ENCODE results near the gene MLLT11. TPM values are rescaled to one million over a fixed set of nuclear protein-coding genes. Genes with fewer than 3 reads are reported as not detected.

MLLT11 gene
- total and polyA plus RNA-seq, 7 donors = 0.60 to 5.0 (median 2.9) TPM

DNA sequence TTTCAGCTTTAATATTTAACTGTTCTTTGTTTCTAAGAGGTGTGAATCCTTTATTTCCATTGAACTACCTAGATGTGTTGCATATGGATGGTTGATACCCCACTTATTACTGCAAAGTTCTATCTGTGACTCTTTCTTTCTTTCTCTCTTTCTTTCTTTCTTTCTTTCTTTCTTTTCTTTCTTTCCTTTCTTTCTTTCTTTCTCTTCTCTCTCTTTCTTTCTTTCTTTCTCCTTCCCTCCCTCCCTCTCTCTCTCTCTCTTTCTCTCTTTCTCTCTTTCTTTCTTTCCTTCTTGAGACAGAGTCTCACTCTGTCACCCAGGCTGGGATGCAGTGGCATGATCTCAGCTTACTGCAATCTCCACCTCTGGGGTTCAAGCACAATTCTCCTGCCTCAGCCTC lies 44.4 kb downstream of the MLLT11 start:
- TF ChIP-seq, protein P1, sequence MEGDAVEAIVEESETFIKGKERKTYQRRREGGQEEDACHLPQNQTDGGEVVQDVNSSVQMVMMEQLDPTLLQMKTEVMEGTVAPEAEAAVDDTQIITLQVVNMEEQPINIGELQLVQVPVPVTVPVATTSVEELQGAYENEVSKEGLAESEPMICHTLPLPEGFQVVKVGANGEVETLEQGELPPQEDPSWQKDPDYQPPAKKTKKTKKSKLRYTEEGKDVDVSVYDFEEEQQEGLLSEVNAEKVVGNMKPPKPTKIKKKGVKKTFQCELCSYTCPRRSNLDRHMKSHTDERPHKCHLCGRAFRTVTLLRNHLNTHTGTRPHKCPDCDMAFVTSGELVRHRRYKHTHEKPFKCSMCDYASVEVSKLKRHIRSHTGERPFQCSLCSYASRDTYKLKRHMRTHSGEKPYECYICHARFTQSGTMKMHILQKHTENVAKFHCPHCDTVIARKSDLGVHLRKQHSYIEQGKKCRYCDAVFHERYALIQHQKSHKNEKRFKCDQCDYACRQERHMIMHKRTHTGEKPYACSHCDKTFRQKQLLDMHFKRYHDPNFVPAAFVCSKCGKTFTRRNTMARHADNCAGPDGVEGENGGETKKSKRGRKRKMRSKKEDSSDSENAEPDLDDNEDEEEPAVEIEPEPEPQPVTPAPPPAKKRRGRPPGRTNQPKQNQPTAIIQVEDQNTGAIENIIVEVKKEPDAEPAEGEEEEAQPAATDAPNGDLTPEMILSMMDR (IDR thresholded peaks at IDR 0.05) = no peak
- TF ChIP-seq POLR2A (IDR thresholded peaks at IDR 0.05) = no peak
- Histone ChIP-seq H3K27ac (no peak overlapping the region), H3K4me3 (no peak overlapping the region), H3K36me3 (peaks cover 0 to 56% (median 13%) of the 10 kb centered on the region in 4 donors), H3K27me3 (no peaks in the 10 kb centered on the region), H3K4me1 (no peaks in the 10 kb centered on the region), H3K9me3 (no peaks in the 10 kb centered on the region)
- no peak for DNase-seq
- intact Hi-C loops (cut with DNase I) = no loop called here

DNA sequence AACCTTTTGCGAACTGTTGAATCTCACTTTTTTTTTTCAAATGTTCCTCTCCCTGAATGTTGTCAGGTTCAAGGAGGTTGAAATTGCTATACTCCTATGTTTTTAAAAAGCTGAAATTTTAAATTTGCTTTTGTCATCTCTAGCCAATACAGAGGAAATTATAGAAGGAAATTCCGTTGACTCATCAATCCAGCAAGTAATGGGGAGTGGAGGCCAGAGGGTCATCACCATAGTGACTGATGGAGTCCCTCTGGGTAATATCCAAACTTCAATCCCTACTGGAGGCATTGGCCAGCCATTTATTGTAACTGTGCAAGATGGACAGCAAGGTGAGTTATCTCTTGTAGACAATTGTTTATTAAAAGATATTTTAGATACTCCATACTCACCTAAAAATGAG lies 46.7 kb downstream of the MLLT11 start:
- H3K27ac ChIP-seq = no peak overlapping the region
- H3K36me3 ChIP-seq = peaks cover 0 to 63% (median 13%) of the 10 kb centered on the region in 4 donors
- intact Hi-C loops (cut with DNase I) = no loop called here
- H3K9me3 ChIP-seq = no peaks in the 10 kb centered on the region
- no peaks in the 10 kb centered on the region for H3K4me1 ChIP-seq
- no peak for DNase-seq
- no peak overlapping the region for H3K4me3 ChIP-seq
- 83 to 89% methylated on average over 2 of the region's 2 CpGs for WGBS, 2 donors
- TF ChIP-seq EP300 (IDR thresholded peaks at IDR 0.05) = no peak
- TF ChIP-seq, protein P1 (IDR thresholded peaks at IDR 0.05) = no peak
- TF ChIP-seq POLR2AphosphoS5 (IDR thresholded peaks at IDR 0.05) = no peak
- no peaks in the 10 kb centered on the region for H3K27me3 ChIP-seq

DNA sequence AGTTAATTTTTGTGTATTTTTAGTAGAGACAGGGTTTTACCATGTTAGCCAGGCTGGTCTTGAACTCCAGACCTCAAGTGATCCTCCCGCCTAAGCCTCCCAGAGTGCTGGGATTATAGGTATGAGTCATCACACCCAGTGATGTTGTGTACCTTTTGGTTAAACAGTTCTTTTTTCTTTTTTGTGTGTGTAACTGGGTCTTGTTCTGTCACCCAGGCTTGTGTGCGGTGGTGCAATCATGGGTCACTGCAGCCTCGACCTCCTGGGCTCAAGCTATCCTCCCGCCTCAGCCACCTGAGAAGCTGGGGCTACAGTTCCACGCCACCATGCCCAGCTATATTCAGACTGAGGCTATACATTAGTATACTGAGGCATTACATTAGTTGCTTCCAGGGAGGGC lies 48.1 kb downstream of the MLLT11 start:
- Histone ChIP-seq H3K4me1 (no peaks in the 10 kb centered on the region), H3K9me3 (no peaks in the 10 kb centered on the region), H3K36me3 (peaks cover 0 to 62% (median 15%) of the 10 kb centered on the region in 4 donors), H3K27ac (no peak overlapping the region), H3K27me3 (no peaks in the 10 kb centered on the region), H3K4me3 (no peak overlapping the region)
- intact Hi-C loops (cut with DNase I) = no loop called here
- no peak for DNase-seq
- TF ChIP-seq POLR2A (IDR thresholded peaks at IDR 0.05) = no peak
- 91 to 97% methylated on average over 5 of the region's 5 CpGs for WGBS, 2 donors

DNA sequence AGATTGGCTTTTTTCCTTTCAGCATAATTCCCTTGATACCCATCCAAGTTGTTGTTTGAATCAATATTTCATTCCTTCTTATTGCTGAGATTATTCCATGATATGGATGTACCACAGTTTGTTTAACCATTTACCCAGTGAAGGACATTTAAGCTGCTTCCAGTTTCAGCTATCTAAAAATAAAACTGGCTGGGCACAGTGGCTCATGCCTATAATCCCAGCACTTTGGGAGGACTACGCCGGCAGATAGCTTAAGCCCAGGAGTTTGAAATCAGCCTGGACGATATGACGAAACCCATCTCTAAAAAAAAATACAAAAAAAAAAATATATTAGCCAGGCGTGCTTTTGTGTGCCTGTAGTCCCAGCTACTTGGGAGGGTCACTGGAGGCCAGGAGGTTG lies 53.7 kb downstream of the MLLT11 start:
- no peak overlapping the region for H3K27ac ChIP-seq
- no peaks in the 10 kb centered on the region for H3K9me3 ChIP-seq
- no peak for DNase-seq
- H3K27me3 ChIP-seq = no peaks in the 10 kb centered on the region
- WGBS, 2 donors = 96 to 97% methylated on average over 5 of the region's 5 CpGs
- no peak overlapping the region for H3K4me3 ChIP-seq
- intact Hi-C loops (cut with DNase I) = no loop called here
- H3K4me1 ChIP-seq = no peaks in the 10 kb centered on the region
- no peak for TF ChIP-seq POLR2A (IDR thresholded peaks at IDR 0.05)
- H3K36me3 ChIP-seq = peaks cover 0 to 49% (median 9%) of the 10 kb centered on the region in 4 donors

Small RNA genes lying within 50 kb of the gene (small RNA-seq; reads per million reads assigned to genes)
- gene RNU6-884P = 0 reads per million in 3 donors

Other genes starting within 250 kb of the MLLT11 start
- 10 to 100 TPM; 39.9 to 64.8 (median 56.6) TPM for gene ARNT, start 183.8 kb upstream of the MLLT11 start, total RNA-seq
- gene ARNT, start 183.8 kb upstream of the MLLT11 start, polyA plus RNA-seq = 10 to 100 TPM; 19.1 to 22.8 (median 21.5) TPM
- gene CTXND2, start 173.3 kb upstream of the MLLT11 start, total RNA-seq = not detected
- gene CTXND2, start 173.3 kb upstream of the MLLT11 start, polyA plus RNA-seq = not detected
- gene SETDB1, start 134.0 kb upstream of the MLLT11 start, total RNA-seq = 10 to 100 TPM; 23.9 to 36.0 (median 30.3) TPM
- 10 to 100 TPM in 1 of 3 donors, 1 to 10 TPM in 2; 5.5 to 24.5 (median 9.0) TPM for gene SETDB1, start 134.0 kb upstream of the MLLT11 start, polyA plus RNA-seq
- gene CERS2, start 85.6 kb upstream of the MLLT11 start, total RNA-seq = 100 to 1,000 TPM in 1 of 4 donors, 10 to 100 TPM in 3; 68.7 to 103 (median 79.1) TPM
- 100 to 1,000 TPM in 1 of 3 donors, 10 to 100 TPM in 2; 50.6 to 115 (median 97.8) TPM for gene CERS2, start 85.6 kb upstream of the MLLT11 start, polyA plus RNA-seq
- under 1 TPM in 1 of 4 donors, not detected in 3; 0.36 TPM for gene ANXA9, start 78.1 kb upstream of the MLLT11 start, total RNA-seq
- under 1 TPM in 2 of 3 donors, not detected in 1; 0.45 to 0.60 TPM for gene ANXA9, start 78.1 kb upstream of the MLLT11 start, polyA plus RNA-seq
- gene MINDY1, start 53.5 kb upstream of the MLLT11 start, total RNA-seq = 10 to 100 TPM; 21.7 to 51.8 (median 27.0) TPM
- 10 to 100 TPM; 15.6 to 26.4 (median 22.1) TPM for gene MINDY1, start 53.5 kb upstream of the MLLT11 start, polyA plus RNA-seq
- gene PRUNE1, start 51.9 kb upstream of the MLLT11 start, total RNA-seq = 10 to 100 TPM; 16.7 to 33.9 (median 27.7) TPM
- 10 to 100 TPM; 15.5 to 18.7 (median 18.6) TPM for gene PRUNE1, start 51.9 kb upstream of the MLLT11 start, polyA plus RNA-seq
- under 1 TPM in 2 of 4 donors, not detected in 2; 0.28 to 0.36 TPM for gene BNIPL, start 23.8 kb upstream of the MLLT11 start, total RNA-seq
- under 1 TPM in 1 of 3 donors, not detected in 2; 0.47 TPM for gene BNIPL, start 23.8 kb upstream of the MLLT11 start, polyA plus RNA-seq
- gene C1orf56, start 12.6 kb upstream of the MLLT11 start, total RNA-seq = 1 to 10 TPM; 4.1 to 7.8 (median 7.0) TPM
- gene C1orf56, start 12.6 kb upstream of the MLLT11 start, polyA plus RNA-seq = 1 to 10 TPM in 2 of 3 donors, under 1 TPM in 1; 0.46 to 2.3 (median 1.2) TPM
- 10 to 100 TPM; 37.8 to 53.6 (median 47.1) TPM for gene CDC42SE1, start 775 bp upstream of the MLLT11 start, total RNA-seq
- gene CDC42SE1, start 775 bp upstream of the MLLT11 start, polyA plus RNA-seq = 10 to 100 TPM; 35.4 to 82.8 (median 52.7) TPM
- 10 to 100 TPM; 20.6 to 27.0 (median 25.3) TPM for gene GABPB2, start 10.4 kb downstream of the MLLT11 start, total RNA-seq
- gene GABPB2, start 10.4 kb downstream of the MLLT11 start, polyA plus RNA-seq = 1 to 10 TPM; 3.6 to 7.9 (median 4.2) TPM
- 10 to 100 TPM in 2 of 4 donors, 1 to 10 TPM in 2; 5.0 to 20.6 (median 7.8) TPM for gene SEMA6C, start 86.2 kb downstream of the MLLT11 start, total RNA-seq
- 1 to 10 TPM in 2 of 3 donors, under 1 TPM in 1; 0.23 to 4.1 (median 1.2) TPM for gene SEMA6C, start 86.2 kb downstream of the MLLT11 start, polyA plus RNA-seq
- 1 to 10 TPM; 1.9 to 9.5 (median 7.5) TPM for gene TNFAIP8L2, start 96.3 kb downstream of the MLLT11 start, total RNA-seq
- gene TNFAIP8L2, start 96.3 kb downstream of the MLLT11 start, polyA plus RNA-seq = 10 to 100 TPM; 11.4 to 12.7 (median 12.6) TPM
- gene LYSMD1, start 105.5 kb downstream of the MLLT11 start, total RNA-seq = 10 to 100 TPM; 15.5 to 22.7 (median 19.0) TPM
- gene LYSMD1, start 105.5 kb downstream of the MLLT11 start, polyA plus RNA-seq = 1 to 10 TPM; 4.2 to 7.9 (median 7.8) TPM
- gene SCNM1, start 105.7 kb downstream of the MLLT11 start, total RNA-seq = 10 to 100 TPM; 17.5 to 24.2 (median 19.8) TPM
- 10 to 100 TPM; 35.4 to 42.4 (median 35.6) TPM for gene SCNM1, start 105.7 kb downstream of the MLLT11 start, polyA plus RNA-seq
- gene TMOD4, start 115.6 kb downstream of the MLLT11 start, total RNA-seq = 1 to 10 TPM in 1 of 4 donors, not detected in 3; 1.1 TPM
- 1 to 10 TPM in 1 of 3 donors, under 1 TPM in 1, not detected in 1; 0.07 to 2.1 TPM for gene TMOD4, start 115.6 kb downstream of the MLLT11 start, polyA plus RNA-seq
- 10 to 100 TPM; 34.6 to 49.7 (median 44.8) TPM for gene VPS72, start 129.8 kb downstream of the MLLT11 start, total RNA-seq
- gene VPS72, start 129.8 kb downstream of the MLLT11 start, polyA plus RNA-seq = 10 to 100 TPM; 24.0 to 36.2 (median 32.4) TPM
- 10 to 100 TPM; 33.2 to 51.5 (median 37.8) TPM for gene PIP5K1A, start 138.2 kb downstream of the MLLT11 start, total RNA-seq
- gene PIP5K1A, start 138.2 kb downstream of the MLLT11 start, polyA plus RNA-seq = 10 to 100 TPM in 2 of 3 donors, 1 to 10 TPM in 1; 9.6 to 23.7 (median 19.0) TPM
- 100 to 1,000 TPM; 138 to 194 (median 173) TPM for gene PSMD4, start 194.3 kb downstream of the MLLT11 start, total RNA-seq
- gene PSMD4, start 194.3 kb downstream of the MLLT11 start, polyA plus RNA-seq = 100 to 1,000 TPM; 111 to 176 (median 111) TPM
- gene ZNF687, start 221.9 kb downstream of the MLLT11 start, total RNA-seq = 10 to 100 TPM; 17.6 to 24.2 (median 18.3) TPM
- gene ZNF687, start 221.9 kb downstream of the MLLT11 start, polyA plus RNA-seq = 10 to 100 TPM in 2 of 3 donors, 1 to 10 TPM in 1; 6.6 to 16.6 (median 10.4) TPM

Data from sigmoid colon (tissue), 7 donors.